ENCODE data around the gene RABGAP1L.

GRCh38 chr1:174850726-174851125 is 691.4 kb downstream of the RABGAP1L start:
- TF ChIP-seq, protein P1, sequence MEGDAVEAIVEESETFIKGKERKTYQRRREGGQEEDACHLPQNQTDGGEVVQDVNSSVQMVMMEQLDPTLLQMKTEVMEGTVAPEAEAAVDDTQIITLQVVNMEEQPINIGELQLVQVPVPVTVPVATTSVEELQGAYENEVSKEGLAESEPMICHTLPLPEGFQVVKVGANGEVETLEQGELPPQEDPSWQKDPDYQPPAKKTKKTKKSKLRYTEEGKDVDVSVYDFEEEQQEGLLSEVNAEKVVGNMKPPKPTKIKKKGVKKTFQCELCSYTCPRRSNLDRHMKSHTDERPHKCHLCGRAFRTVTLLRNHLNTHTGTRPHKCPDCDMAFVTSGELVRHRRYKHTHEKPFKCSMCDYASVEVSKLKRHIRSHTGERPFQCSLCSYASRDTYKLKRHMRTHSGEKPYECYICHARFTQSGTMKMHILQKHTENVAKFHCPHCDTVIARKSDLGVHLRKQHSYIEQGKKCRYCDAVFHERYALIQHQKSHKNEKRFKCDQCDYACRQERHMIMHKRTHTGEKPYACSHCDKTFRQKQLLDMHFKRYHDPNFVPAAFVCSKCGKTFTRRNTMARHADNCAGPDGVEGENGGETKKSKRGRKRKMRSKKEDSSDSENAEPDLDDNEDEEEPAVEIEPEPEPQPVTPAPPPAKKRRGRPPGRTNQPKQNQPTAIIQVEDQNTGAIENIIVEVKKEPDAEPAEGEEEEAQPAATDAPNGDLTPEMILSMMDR (IDR thresholded peaks at IDR 0.05) = no peak
- TF ChIP-seq POLR2A (IDR thresholded peaks at IDR 0.05) (no peak), EP300 (IDR thresholded peaks at IDR 0.05) (no peak)
